ENCODE results near the gene ATP10B.

Gene ATP10B

DNA sequence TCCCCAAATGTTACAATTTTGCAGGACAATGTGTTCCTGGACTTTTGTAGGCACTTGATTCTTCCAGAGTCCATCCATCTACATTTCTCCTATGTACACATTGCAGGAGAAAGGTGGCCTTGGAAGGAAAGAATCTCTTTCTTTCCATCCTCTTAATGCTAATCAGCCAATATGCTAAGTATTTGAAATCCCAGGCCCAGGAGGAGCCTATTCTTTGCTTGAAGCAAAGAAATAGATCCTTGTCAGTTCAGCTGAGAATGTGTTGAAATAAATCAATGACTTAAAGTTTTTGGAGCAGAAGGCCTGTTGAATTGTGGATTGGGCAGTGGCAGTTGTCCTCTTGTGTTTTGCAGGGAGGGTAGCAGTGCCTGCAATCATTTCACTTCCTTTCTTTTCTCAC is 317.1 kb downstream of the ATP10B start:
- no peaks in the 10 kb centered on the region for H3K36me3 ChIP-seq
- no peak overlapping the region for H3K4me3 ChIP-seq (ENCODE audit: low read depth, low read length)
- TF ChIP-seq, protein P1, sequence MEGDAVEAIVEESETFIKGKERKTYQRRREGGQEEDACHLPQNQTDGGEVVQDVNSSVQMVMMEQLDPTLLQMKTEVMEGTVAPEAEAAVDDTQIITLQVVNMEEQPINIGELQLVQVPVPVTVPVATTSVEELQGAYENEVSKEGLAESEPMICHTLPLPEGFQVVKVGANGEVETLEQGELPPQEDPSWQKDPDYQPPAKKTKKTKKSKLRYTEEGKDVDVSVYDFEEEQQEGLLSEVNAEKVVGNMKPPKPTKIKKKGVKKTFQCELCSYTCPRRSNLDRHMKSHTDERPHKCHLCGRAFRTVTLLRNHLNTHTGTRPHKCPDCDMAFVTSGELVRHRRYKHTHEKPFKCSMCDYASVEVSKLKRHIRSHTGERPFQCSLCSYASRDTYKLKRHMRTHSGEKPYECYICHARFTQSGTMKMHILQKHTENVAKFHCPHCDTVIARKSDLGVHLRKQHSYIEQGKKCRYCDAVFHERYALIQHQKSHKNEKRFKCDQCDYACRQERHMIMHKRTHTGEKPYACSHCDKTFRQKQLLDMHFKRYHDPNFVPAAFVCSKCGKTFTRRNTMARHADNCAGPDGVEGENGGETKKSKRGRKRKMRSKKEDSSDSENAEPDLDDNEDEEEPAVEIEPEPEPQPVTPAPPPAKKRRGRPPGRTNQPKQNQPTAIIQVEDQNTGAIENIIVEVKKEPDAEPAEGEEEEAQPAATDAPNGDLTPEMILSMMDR (IDR thresholded peaks at IDR 0.05; ENCODE audit: low read depth, low read length): no peak

DNA sequence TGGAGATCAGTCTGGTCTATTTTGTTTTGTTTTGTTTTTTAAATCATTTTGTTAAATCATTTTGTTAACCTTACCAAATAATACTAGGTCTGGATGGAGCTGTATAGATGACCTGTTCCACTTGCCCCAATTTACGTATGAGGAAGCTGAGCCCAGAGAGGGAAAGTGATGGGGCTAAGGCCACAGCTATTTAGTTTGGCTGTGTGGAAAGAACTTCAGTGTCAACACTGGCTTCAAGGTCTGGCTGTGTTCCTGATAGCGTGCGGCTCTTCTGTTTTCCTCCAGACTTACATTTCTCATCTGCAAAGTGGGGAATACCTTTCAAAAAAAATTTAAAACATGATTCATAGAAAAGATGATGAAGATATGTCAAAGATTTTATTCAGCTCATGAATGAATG is 317.9 kb downstream of the ATP10B start:
- Histone ChIP-seq H3K9me3 (ENCODE audit: severe bottlenecking) (no peaks in the 10 kb centered on the region), H3K4me3 (ENCODE audit: low read depth, low read length) (no peak overlapping the region), H3K27ac (no peak overlapping the region), H3K36me3 (no peaks in the 10 kb centered on the region), H3K27me3 (ENCODE audit: insufficient read depth, low read depth, severe bottlenecking) (peaks cover 66% of the 10 kb centered on the region)
- DNase-seq: no peak
- TF ChIP-seq, protein P1 (IDR thresholded peaks at IDR 0.05; ENCODE audit: low read depth, low read length): no peak

More for the DNA sequence above, 317.1 kb downstream of the ATP10B start:
- no peaks in the 10 kb centered on the region for H3K9me3 ChIP-seq (ENCODE audit: severe bottlenecking)
- H3K27ac ChIP-seq: no peak overlapping the region
- DNase-seq: no peak
- H3K27me3 ChIP-seq (ENCODE audit: insufficient read depth, low read depth, severe bottlenecking): peaks cover 72% of the 10 kb centered on the region

DNA sequence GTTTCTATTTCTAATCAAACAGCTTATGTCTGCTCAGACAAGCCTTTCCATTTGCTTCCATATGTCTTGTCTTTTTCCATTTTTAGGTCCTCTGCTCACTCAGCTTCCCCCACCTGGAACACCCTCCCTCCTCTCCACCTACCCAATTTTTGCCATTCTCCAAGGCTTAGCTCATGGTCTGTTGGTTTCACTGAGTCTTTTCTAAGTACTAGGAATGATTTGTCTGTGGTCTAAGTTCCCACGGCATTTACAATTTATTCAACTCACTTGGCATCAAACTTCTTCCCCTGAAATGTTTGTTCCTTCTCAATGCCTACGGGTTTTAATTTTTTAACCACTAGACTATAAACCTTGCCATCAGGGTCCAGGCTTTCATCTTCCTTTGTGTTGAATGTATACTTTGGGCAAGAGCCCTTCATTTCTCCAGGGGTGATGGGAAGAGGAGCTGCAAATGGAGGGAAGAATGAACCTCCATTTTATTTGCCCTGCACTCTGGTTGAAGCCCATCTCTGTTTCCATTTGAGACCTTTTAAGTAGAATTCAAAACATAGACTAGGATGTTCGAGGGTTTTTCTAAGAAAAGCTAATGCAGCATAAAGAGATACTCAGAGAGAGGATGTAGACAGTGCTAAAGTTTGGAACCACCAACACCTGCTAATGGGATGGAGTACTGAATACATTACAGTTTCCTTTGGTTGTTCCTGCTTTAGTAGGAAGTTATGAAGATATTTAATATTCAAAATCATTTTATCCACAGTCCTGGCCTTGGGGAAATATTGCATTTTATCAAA is 326.3 kb downstream of the ATP10B start:
- TF ChIP-seq, protein P1 (IDR thresholded peaks at IDR 0.05; ENCODE audit: low read depth, low read length): no peak
- no peak overlapping the region for H3K4me3 ChIP-seq (ENCODE audit: low read depth, low read length)
- no peaks in the 10 kb centered on the region for H3K9me3 ChIP-seq (ENCODE audit: severe bottlenecking)
- H3K27me3 ChIP-seq (ENCODE audit: insufficient read depth, low read depth, severe bottlenecking): peaks cover 67% of the 10 kb centered on the region
- DNase-seq: no peak
- H3K27ac ChIP-seq: no peak overlapping the region
- no peaks in the 10 kb centered on the region for H3K36me3 ChIP-seq

DNA sequence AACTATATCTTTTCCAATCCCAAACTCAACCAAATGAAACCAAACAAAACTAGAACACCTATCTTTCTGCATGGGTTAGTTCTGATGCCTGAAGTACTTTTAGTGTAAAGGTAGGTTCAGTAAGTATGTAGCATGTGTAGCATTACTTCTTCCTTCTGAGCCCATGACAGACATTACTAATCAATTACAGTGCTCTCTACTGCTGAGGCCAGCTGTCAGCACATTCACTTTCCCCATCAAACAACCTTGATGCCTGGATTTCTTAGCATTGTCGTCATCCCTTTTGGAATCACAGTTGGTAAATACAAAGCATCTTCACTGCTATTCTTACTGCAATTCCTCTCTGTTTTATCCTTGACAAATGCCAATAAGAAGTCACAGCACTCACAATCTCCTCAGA is 327.2 kb downstream of the ATP10B start:
- no peak overlapping the region for H3K27ac ChIP-seq
- peaks cover 68% of the 10 kb centered on the region for H3K27me3 ChIP-seq (ENCODE audit: insufficient read depth, low read depth, severe bottlenecking)
- H3K4me3 ChIP-seq (ENCODE audit: low read depth, low read length): no peak overlapping the region
- no peaks in the 10 kb centered on the region for H3K36me3 ChIP-seq
- TF ChIP-seq, protein P1 (IDR thresholded peaks at IDR 0.05; ENCODE audit: low read depth, low read length): no peak
- no peak for DNase-seq
- no peaks in the 10 kb centered on the region for H3K9me3 ChIP-seq (ENCODE audit: severe bottlenecking)

DNA sequence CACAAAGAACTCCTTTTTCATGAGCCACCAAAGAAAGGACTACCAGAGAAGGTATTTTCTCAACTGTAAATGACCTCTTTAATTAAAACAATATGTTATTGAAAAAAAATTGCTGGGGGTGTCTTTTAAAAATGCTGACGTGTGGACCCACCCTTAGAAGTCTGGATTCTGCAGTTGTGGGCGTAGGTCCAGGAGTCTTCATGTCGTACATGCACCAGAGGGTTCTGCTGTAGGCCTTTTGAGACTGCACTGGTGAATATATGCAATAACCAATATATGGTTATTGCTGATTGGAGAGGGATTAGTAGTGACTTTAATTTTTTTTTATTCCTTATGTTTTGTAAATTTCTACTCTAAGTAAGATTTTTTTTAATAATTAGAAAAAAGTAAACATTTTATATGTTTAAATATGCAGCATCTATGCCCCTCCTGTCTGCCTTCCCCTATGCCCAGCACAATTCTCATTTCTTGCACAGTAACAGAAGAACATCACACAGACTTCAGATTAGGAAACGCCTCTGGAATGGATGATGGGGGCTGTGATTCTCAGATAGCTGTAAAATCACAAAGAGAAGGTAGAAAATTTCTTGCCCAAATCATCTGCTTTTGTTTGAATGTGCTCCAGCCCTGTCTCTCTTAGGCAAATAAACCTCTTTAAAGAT is 328.4 kb downstream of the ATP10B start:
- Histone ChIP-seq H3K9me3 (ENCODE audit: severe bottlenecking) (no peaks in the 10 kb centered on the region), H3K27me3 (ENCODE audit: insufficient read depth, low read depth, severe bottlenecking) (peaks cover 78% of the 10 kb centered on the region), H3K36me3 (no peaks in the 10 kb centered on the region), H3K4me3 (ENCODE audit: low read depth, low read length) (no peak overlapping the region), H3K27ac (no peak overlapping the region)
- TF ChIP-seq, protein P1 (IDR thresholded peaks at IDR 0.05; ENCODE audit: low read depth, low read length): no peak
- DNase-seq: no peak

All from WERI-Rb-1 (cell line).